Epidermal melanocyte (primary cell): ENCODE measurements around the gene SLC10A3.

Source experiments
- DNase-seq: peaks from one replicate; pipeline ENCODE4 v3.0.0; 2011; ENCODE audit warnings: low spot score; ENCODE audit not compliant: insufficient read length

SLC10A3 gene

GRCh38 chrX:154441984-154442707, 48.3 kb downstream of the SLC10A3 start:
- DNase-seq: no peak

GRCh38 chrX:154441564-154441963, 48.9 kb downstream of the SLC10A3 start:
- DNase-seq: no peak

- no peak for DNase-seq
Measured at GRCh38 chrX:154440623-154441357, 49.6 kb downstream of the SLC10A3 start.

- DNase-seq: no peak
Measured at GRCh38 chrX:154439841-154440240, 50.6 kb downstream of the SLC10A3 start.

- DNase-seq: no peak
Measured at GRCh38 chrX:154437971-154438893, 52.2 kb downstream of the SLC10A3 start.
